Esophagus muscularis mucosa (tissue), 3 donors: ENCODE measurements around the gene MMS22L.

Experiments
- POLR2A ChIP-seq: fragments of 450-650 bp; IDR thresholded peaks from one replicate; pipeline ENCODE4 v1.6.1; 2017; ENCODE audit warnings: antibody characterized with exemption, moderate library complexity, mild to moderate bottlenecking, low read depth
- POLR2AphosphoS5 ChIP-seq, 2 donors: sonication (generic); formaldehyde crosslinking; IDR thresholded peaks; one replicate each; pipeline ENCODE4 v1.6.1; 2017; ENCODE audit warnings: antibody characterized with exemption in 2 of 2
- TF ChIP-seq, protein P1 (sequence below), 3 experiments: fragments of 200-600 bp in 2 of 3; fragments of 450-650 bp in 1 of 3; sonication (generic) in 2 of 3; IDR thresholded peaks; one replicate each; pipeline ENCODE4 v1.5.1; 2017 to 2019; ENCODE audit warnings: antibody characterized with exemption in 3 of 3, mild to moderate bottlenecking in 2 of 3, moderate library complexity in 1 of 3

DNA sequence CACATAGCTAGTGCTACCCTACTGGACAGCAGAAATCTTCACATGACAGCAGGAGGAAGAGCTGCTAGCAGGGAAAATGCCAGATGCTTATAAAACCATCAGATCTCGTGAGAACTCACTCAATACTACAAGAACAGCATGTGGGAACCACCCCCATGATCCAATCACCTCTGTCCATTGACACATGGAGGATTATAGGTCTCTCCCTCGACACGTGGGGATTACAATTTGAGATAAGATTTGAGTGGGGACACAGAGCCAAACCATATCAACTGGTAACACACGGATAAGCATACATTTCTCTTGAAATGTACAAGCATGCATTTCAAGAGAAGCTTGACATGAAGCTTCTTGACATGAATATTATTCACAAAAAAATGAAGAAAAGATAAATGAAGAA lies 64.1 kb downstream of the MMS22L start:
- no peak for TF ChIP-seq POLR2AphosphoS5 (IDR thresholded peaks at IDR 0.05)
- TF ChIP-seq, protein P1, sequence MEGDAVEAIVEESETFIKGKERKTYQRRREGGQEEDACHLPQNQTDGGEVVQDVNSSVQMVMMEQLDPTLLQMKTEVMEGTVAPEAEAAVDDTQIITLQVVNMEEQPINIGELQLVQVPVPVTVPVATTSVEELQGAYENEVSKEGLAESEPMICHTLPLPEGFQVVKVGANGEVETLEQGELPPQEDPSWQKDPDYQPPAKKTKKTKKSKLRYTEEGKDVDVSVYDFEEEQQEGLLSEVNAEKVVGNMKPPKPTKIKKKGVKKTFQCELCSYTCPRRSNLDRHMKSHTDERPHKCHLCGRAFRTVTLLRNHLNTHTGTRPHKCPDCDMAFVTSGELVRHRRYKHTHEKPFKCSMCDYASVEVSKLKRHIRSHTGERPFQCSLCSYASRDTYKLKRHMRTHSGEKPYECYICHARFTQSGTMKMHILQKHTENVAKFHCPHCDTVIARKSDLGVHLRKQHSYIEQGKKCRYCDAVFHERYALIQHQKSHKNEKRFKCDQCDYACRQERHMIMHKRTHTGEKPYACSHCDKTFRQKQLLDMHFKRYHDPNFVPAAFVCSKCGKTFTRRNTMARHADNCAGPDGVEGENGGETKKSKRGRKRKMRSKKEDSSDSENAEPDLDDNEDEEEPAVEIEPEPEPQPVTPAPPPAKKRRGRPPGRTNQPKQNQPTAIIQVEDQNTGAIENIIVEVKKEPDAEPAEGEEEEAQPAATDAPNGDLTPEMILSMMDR (IDR thresholded peaks at IDR 0.05): no peak
- TF ChIP-seq POLR2A: no peak
